ENCODE data around the gene PET100. TPM values are rescaled to one million over a fixed set of nuclear protein-coding genes. Genes with fewer than 3 reads are reported as not detected.

The PET100 gene
- total RNA-seq, 4 donors from 2014 or later = 5.9 to 59.9 (median 6.5) TPM; not detected in 1

DNA sequence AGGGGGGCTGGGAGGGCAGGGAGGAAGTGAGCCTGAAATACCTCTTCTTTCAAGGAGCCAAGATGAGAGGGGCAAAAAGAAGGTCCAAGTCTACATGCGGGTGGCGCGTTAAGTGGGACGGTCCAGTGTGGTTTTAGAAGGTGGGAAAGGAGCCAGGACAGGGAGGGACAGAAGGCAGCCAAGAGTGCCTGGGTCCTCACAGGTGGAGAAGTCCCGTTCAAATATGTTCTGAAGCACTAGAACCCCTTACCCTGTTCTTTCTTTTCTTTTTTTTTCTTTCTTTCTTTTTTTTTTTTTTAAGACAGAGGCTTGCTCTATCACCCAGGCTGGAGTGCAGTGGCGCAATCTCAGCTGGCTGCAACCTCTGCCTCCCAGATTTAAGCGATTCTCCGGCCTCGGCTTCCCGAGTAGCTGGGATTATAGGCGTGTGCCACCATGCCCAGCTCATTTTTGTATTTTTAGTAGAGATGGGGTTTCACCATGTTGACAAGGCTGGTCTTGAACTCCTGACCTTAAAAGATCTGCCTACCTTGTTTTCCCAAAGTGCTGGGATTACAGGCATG is 26.6 kb upstream of the PET100 start:
- DNase-seq = no peak
- no peaks in the 10 kb centered on the region for H3K9me3 ChIP-seq
- H3K4me3 ChIP-seq = no peak overlapping the region
- H3K27ac ChIP-seq = no peak overlapping the region
- intact Hi-C loops (cut with DNase I; ENCODE audit: low total_unique reads) = no loop called here
- no peaks in the 10 kb centered on the region for H3K36me3 ChIP-seq
- no peaks in the 10 kb centered on the region for H3K4me1 ChIP-seq
- peaks cover 0 to 3% of the 10 kb centered on the region in 2 donors for H3K27me3 ChIP-seq
- no peak for TF ChIP-seq POLR2A (IDR thresholded peaks at IDR 0.05)
- TF ChIP-seq, protein P1, sequence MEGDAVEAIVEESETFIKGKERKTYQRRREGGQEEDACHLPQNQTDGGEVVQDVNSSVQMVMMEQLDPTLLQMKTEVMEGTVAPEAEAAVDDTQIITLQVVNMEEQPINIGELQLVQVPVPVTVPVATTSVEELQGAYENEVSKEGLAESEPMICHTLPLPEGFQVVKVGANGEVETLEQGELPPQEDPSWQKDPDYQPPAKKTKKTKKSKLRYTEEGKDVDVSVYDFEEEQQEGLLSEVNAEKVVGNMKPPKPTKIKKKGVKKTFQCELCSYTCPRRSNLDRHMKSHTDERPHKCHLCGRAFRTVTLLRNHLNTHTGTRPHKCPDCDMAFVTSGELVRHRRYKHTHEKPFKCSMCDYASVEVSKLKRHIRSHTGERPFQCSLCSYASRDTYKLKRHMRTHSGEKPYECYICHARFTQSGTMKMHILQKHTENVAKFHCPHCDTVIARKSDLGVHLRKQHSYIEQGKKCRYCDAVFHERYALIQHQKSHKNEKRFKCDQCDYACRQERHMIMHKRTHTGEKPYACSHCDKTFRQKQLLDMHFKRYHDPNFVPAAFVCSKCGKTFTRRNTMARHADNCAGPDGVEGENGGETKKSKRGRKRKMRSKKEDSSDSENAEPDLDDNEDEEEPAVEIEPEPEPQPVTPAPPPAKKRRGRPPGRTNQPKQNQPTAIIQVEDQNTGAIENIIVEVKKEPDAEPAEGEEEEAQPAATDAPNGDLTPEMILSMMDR (IDR thresholded peaks at IDR 0.05) = no peak

DNA sequence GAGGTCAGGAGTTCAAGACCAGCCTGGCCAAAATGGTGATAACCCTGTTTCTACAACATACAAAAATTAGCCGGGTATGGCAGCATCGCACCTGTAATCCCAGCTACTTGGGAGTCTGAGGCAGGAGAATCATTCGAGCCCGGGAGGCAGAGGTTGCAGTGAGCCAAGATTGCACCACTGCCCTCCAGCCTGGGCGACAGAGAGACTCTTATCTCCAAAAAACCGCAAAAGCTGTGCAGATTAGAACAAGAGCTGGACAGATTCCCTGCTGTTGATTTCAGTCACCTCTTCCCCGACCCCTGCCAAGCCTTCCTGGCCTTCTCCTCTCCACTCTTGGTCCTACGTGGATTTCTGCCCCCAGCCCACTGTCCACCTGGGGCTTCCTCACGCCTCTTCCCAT is 25.7 kb upstream of the PET100 start:
- Histone ChIP-seq H3K4me3 (no peak overlapping the region), H3K4me1 (no peaks in the 10 kb centered on the region), H3K27me3 (peaks cover 0 to 3% of the 10 kb centered on the region in 2 donors), H3K27ac (no peak overlapping the region), H3K9me3 (no peaks in the 10 kb centered on the region), H3K36me3 (no peaks in the 10 kb centered on the region)
- intact Hi-C loops (cut with DNase I; ENCODE audit: low total_unique reads) = no loop called here
- TF ChIP-seq, protein P1 (IDR thresholded peaks at IDR 0.05) = no peak
- no peak for TF ChIP-seq POLR2A (IDR thresholded peaks at IDR 0.05)
- DNase-seq = no peak

DNA sequence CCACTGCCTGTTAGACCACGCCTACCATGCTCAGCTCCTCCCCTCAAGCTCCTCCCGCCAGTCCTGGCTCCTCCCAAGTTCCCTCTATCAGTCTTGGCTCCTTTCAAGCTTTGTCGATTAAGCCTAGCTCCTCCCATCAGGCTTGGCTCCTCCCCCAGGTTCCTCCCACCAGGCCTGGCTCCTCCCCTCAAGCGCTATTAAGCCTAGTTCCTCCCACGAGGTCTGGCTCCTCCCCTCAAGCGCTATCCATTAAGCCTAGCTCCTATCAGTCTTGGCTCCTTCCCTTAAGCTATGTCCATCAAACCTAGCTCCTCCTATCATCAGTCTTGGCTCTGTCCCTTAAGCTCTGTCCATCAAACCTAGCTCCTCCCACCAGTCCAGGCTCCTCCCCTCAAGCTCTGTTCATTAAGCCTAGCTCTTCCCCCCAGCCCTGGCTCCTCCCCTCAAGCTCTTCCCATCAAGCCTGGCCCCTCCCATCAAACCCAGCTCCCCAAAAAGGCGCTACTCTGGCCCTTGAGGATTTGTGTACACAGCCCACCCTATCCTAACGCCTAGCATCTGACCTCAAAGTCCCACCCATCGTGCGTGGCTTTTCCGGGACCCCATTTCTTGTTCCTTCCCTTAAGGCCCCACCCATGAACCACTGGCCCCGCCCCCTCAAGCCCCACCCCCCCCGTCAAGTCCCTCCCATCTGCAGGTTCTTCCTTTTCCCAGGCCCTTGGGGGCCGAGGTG is 23.9 kb upstream of the PET100 start:
- Histone ChIP-seq H3K4me1 (no peaks in the 10 kb centered on the region), H3K4me3 (no peak overlapping the region), H3K36me3 (no peaks in the 10 kb centered on the region), H3K27ac (no peak overlapping the region), H3K9me3 (no peaks in the 10 kb centered on the region), H3K27me3 (peaks cover 0 to 3% of the 10 kb centered on the region in 2 donors)
- no peak for TF ChIP-seq POLR2A (IDR thresholded peaks at IDR 0.05)
- TF ChIP-seq, protein P1 (IDR thresholded peaks at IDR 0.05) = no peak
- intact Hi-C loops (cut with DNase I; ENCODE audit: low total_unique reads) = no loop called here
- no peak for DNase-seq

GRCh38 chr19:7606289-7606688 is 23.3 kb upstream of the PET100 start:
- Histone ChIP-seq H3K27me3 (peaks cover 0 to 3% of the 10 kb centered on the region in 2 donors), H3K4me3 (no peak overlapping the region), H3K4me1 (no peaks in the 10 kb centered on the region), H3K36me3 (no peaks in the 10 kb centered on the region), H3K27ac (no peak overlapping the region), H3K9me3 (no peaks in the 10 kb centered on the region)
- intact Hi-C loops (cut with DNase I; ENCODE audit: low total_unique reads) = no loop called here
- no peak for DNase-seq
- no peak for TF ChIP-seq POLR2A (IDR thresholded peaks at IDR 0.05)

DNA sequence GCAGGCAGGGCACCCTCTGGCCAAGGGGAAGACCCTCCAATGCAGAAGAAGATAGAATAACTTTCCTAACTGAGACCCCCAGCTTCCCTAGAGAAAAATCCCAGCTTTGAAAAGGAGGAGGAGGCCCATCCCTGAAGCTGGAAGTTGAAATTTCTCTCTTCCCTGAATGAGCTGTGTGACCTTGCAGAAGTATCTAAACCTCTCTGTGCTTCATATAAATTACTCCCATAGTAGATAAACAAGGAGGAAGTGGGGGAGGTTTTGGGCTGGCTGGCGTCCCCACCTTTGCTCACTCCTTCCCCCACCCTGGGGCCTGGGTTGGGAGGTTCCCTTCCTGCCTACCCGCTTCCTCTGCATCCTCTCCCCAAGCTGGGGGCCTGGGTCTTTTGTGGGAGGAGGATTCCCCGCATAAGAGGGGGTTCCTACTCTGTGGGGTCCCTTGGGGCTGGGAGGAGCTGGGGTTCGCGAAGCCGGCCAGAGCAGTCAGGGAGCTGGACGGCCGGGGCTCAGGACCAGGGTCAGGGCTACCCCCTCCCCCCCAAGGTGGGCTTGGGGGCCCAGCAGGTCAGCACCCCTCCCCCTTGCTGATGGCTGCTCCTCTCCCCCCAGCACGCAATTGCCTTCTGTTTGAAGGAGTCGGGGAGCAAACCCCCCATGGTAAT is 22.2 kb upstream of the PET100 start:
- Histone ChIP-seq H3K27ac (no peak overlapping the region), H3K27me3 (peaks cover 0 to under 1% of the 10 kb centered on the region in 2 donors), H3K9me3 (no peaks in the 10 kb centered on the region), H3K4me3 (no peak overlapping the region), H3K36me3 (no peaks in the 10 kb centered on the region), H3K4me1 (no peaks in the 10 kb centered on the region)
- intact Hi-C loops (cut with DNase I; ENCODE audit: low total_unique reads) = no loop called here
- no peak for DNase-seq
- no peak for TF ChIP-seq POLR2A (IDR thresholded peaks at IDR 0.05)
- TF ChIP-seq, protein P1 (IDR thresholded peaks at IDR 0.05) = no peak

Measured in uterus (tissue), 4 donors.